GM18520 (cell line): ENCODE measurements around the gene TYW3.
A peak's percentile ranks its signal among the peaks of the same experiment; 100 is the strongest.

Experiments used
- ATAC-seq: cut with Tn5 transposase; IDR thresholded peaks from one replicate; pipeline ENCODE4 v1.9.1; 2021; ENCODE audit not compliant: unreplicated experiment

TYW3 gene

GRCh38 chr1:74780594-74780993 is 47.6 kb downstream of the TYW3 start:
- ATAC-seq, result no peak

- ATAC-seq, result no peak
Measured at GRCh38 chr1:74785944-74786343, 53.0 kb downstream of the TYW3 start.

GRCh38 chr1:74790453-74790852 is 57.5 kb downstream of the TYW3 start:
- ATAC-seq, result no peak

- ATAC-seq, result no peak
Measured at GRCh38 chr1:74791491-74791890, 58.5 kb downstream of the TYW3 start.

- no peak for ATAC-seq
Measured at GRCh38 chr1:74799119-74799657, 66.2 kb downstream of the TYW3 start.

GRCh38 chr1:74811436-74812179 is 78.7 kb downstream of the TYW3 start:
- peak; percentile 46 for ATAC-seq

- peak; percentile 95 for ATAC-seq
Measured at GRCh38 chr1:74812180-74812541, 79.2 kb downstream of the TYW3 start.
